Nucleus accumbens (tissue), 56 donors: ENCODE data around the gene NNT.
A peak's percentile ranks its signal among the peaks of the same experiment; 100 is the strongest.
"Not testable (repeated sequence)": the region's sequence is repeated elsewhere in the genome, so short reads cannot be mapped to it uniquely, and the experiment has no call there.

Experiments
- DNase-seq, 56 donors: peaks; one replicate each; lab custom pipeline; 2025; lab: John Stamatoyannopoulos, UW

NNT gene

GRCh38 chr5:43582082-43583005, 20.6 kb upstream of the NNT start:
- DNase-seq: no peak

GRCh38 chr5:43583724-43584123, 19.3 kb upstream of the NNT start:
- DNase-seq: no peak

- no peak for DNase-seq
Observed at GRCh38 chr5:43584166-43584699, 18.7 kb upstream of the NNT start.

- no peak for DNase-seq
Observed at GRCh38 chr5:43588842-43589241, 14.1 kb upstream of the NNT start.

- no peak for DNase-seq
Observed at GRCh38 chr5:43589310-43589709, 13.7 kb upstream of the NNT start.

- no peak for DNase-seq
Observed at GRCh38 chr5:43590700-43591099, 12.3 kb upstream of the NNT start.

- DNase-seq: no peak
Observed at GRCh38 chr5:43592363-43592762, 10.6 kb upstream of the NNT start.

GRCh38 chr5:43598927-43599326, 4.1 kb upstream of the NNT start:
- not testable (repeated sequence) for DNase-seq

GRCh38 chr5:43601454-43602260, 1.3 kb upstream of the NNT start:
- no peak for DNase-seq

- peak in 54 of 56 donors; percentile 7 to 80 (median 46) for DNase-seq
Observed at GRCh38 chr5:43603344-43604217, 601 bp downstream of the NNT start.

GRCh38 chr5:43604699-43605098, 1.7 kb downstream of the NNT start:
- no peak for DNase-seq

- DNase-seq: no peak
Observed at GRCh38 chr5:43606351-43606750, 3.4 kb downstream of the NNT start.

- no peak for DNase-seq
Observed at GRCh38 chr5:43608406-43608805, 5.4 kb downstream of the NNT start.

- no peak for DNase-seq
Observed at GRCh38 chr5:43609752-43610151, 6.8 kb downstream of the NNT start.

GRCh38 chr5:43613370-43613769, 10.4 kb downstream of the NNT start:
- no peak for DNase-seq

- no peak for DNase-seq
Observed at GRCh38 chr5:43615445-43616184, 12.6 kb downstream of the NNT start.

GRCh38 chr5:43616535-43616934, 13.6 kb downstream of the NNT start:
- DNase-seq: no peak

GRCh38 chr5:43619380-43619779, 16.4 kb downstream of the NNT start:
- no peak for DNase-seq

GRCh38 chr5:43619911-43620310, 16.9 kb downstream of the NNT start:
- no peak for DNase-seq
